Activated naive CD8-positive, alpha-beta T cell treated with anti-CD3 and anti-CD28 coated beads, Interleukin-2, amount 10 ng/mL, durations not matched to agents 7 days and 5 days (primary cell): ENCODE results near the gene LSM12. TPM values are rescaled to one million over a fixed set of nuclear protein-coding genes. Genes with fewer than 3 reads are reported as not detected.

ENCODE experiments used
- ATAC-seq: fragments of 150-1000 bp; cut with Tn5 transposase; one replicate; pipeline ENCODE4 v1.10.0; 2021; ENCODE audit warnings: low read depth, moderate library complexity
- POLR2A ChIA-PET: fragments of 350-600 bp; sonication (Branson Sonifier 250); formaldehyde crosslinking; loops from one replicate; lab custom pipeline; 2021; ENCODE audit warnings: antibody characterized with exemption; lab: Charles Lee
- DNase-seq: peaks from one replicate; pipeline ENCODE4 v3.0.0; 2021
- H3K27ac Mint-ChIP-seq: one replicate; pipeline ENCODE4 v1.8.0; 2022; ENCODE audit warnings: mild to moderate bottlenecking, mixed read lengths
- H3K27me3 Mint-ChIP-seq: one replicate; pipeline ENCODE4 v1.8.0; 2022; ENCODE audit warnings: mild to moderate bottlenecking, moderate library complexity, mixed read lengths
- H3K36me3 Mint-ChIP-seq: one replicate; pipeline ENCODE4 v1.8.0; 2021; ENCODE audit warnings: mild to moderate bottlenecking, mixed read lengths
- H3K4me1 Mint-ChIP-seq: one replicate; pipeline ENCODE4 v1.8.0; 2021; ENCODE audit warnings: mixed read lengths
- H3K4me3 Mint-ChIP-seq: one replicate; pipeline ENCODE4 v1.8.0; 2022; ENCODE audit warnings: mild to moderate bottlenecking, moderate library complexity, mixed read lengths
- H3K9me3 Mint-ChIP-seq: one replicate; pipeline ENCODE4 v1.8.0; 2021; ENCODE audit warnings: mixed read lengths
- total RNA-seq, 2 experiments: library from RNA; stranded (reverse); gene quantifications; one replicate each; pipeline ENCODE4 v1.2.3, GENCODE V29; 2021

LSM12 gene
- total RNA-seq, 2 experiments from 2014 or later: 46.9 to 51.4 TPM

- peaks cover 4% of the 10 kb centered on the region for H3K36me3 Mint-ChIP-seq
- ATAC-seq (no peak), DNase-seq (no peak)
- peaks cover 19% of the 10 kb centered on the region for H3K4me1 Mint-ChIP-seq
- no peak overlapping the region for H3K27ac Mint-ChIP-seq
- no peaks in the 10 kb centered on the region for H3K9me3 Mint-ChIP-seq
- peaks cover under 1% of the 10 kb centered on the region for H3K27me3 Mint-ChIP-seq
- no peak overlapping the region for H3K4me3 Mint-ChIP-seq
- POLR2A ChIA-PET: no interaction called here
These were observed 54.6 kb downstream of the LSM12 start for GRCh38 chr17:44011876-44012275.

- POLR2A ChIA-PET: no interaction called here
- H3K36me3 Mint-ChIP-seq: peaks cover 4% of the 10 kb centered on the region
- H3K27me3 Mint-ChIP-seq: peaks cover 5% of the 10 kb centered on the region
- DNase-seq (no peak), ATAC-seq (no peak)
- no peak overlapping the region for H3K27ac Mint-ChIP-seq
- peaks cover 23% of the 10 kb centered on the region for H3K4me1 Mint-ChIP-seq
- H3K4me3 Mint-ChIP-seq: no peak overlapping the region
- no peaks in the 10 kb centered on the region for H3K9me3 Mint-ChIP-seq
These were observed 55.4 kb downstream of the LSM12 start for GRCh38 chr17:44010966-44011647.

- H3K27me3 Mint-ChIP-seq: peaks cover 26% of the 10 kb centered on the region
- peak overlapping the region; percentile 88 for H3K4me3 Mint-ChIP-seq
- H3K27ac Mint-ChIP-seq: peak overlapping the region; percentile 57
- H3K9me3 Mint-ChIP-seq: no peaks in the 10 kb centered on the region
- peaks cover 2% of the 10 kb centered on the region for H3K36me3 Mint-ChIP-seq
- ATAC-seq: no peak
- POLR2A ChIA-PET: interaction anchor here (0.6 to 1.2 kb wide), 3 partner anchors 14 to 238 kb away, joined by 3 read pairs; no protein-coding TSS in a partner anchor
- DNase-seq: no peak
- H3K4me1 Mint-ChIP-seq: peaks cover 17% of the 10 kb centered on the region
These were observed 58.1 kb downstream of the LSM12 start for GRCh38 chr17:44008205-44008909.

GRCh38 chr17:44007346-44008204 lies 58.9 kb downstream of the LSM12 start:
- peaks cover 17% of the 10 kb centered on the region for H3K4me1 Mint-ChIP-seq

GRCh38 chr17:44006598-44007345 lies 59.7 kb downstream of the LSM12 start:
- POLR2A ChIA-PET: interaction anchor here (1.2 kb wide), 1 partner anchor 8 kb away, joined by 4 read pairs; the partner anchor contains the start of gene TMEM101
- ATAC-seq (peak; percentile 85), DNase-seq (peak; percentile 94)
- Mint-ChIP-seq H3K27me3 (peaks cover 28% of the 10 kb centered on the region), H3K9me3 (no peaks in the 10 kb centered on the region), H3K4me3 (peak overlapping the region; percentile 88), H3K36me3 (peaks cover 2% of the 10 kb centered on the region), H3K4me1 (peaks cover 17% of the 10 kb centered on the region), H3K27ac (peak overlapping the region; percentile 60)

More at GRCh38 chr17:44007346-44008204, 58.9 kb downstream of the LSM12 start:
- POLR2A ChIA-PET: interaction anchor here (0.6 kb wide), 1 partner anchor 239 kb away, joined by 3 read pairs; no protein-coding TSS in a partner anchor
- ATAC-seq (no peak), DNase-seq (no peak)
- H3K27ac Mint-ChIP-seq: peak overlapping the region; percentile 60
- H3K36me3 Mint-ChIP-seq: peaks cover 2% of the 10 kb centered on the region
- peaks cover 28% of the 10 kb centered on the region for H3K27me3 Mint-ChIP-seq
- peak overlapping the region; percentile 88 for H3K4me3 Mint-ChIP-seq
- no peaks in the 10 kb centered on the region for H3K9me3 Mint-ChIP-seq

- Mint-ChIP-seq H3K36me3 (no peaks in the 10 kb centered on the region), H3K4me1 (peaks cover 17% of the 10 kb centered on the region), H3K27ac (peak overlapping the region; percentile 39), H3K27me3 (peaks cover 28% of the 10 kb centered on the region), H3K4me3 (peak overlapping the region; percentile 88), H3K9me3 (no peaks in the 10 kb centered on the region)
- POLR2A ChIA-PET: interaction anchor here (1.2 kb wide), 1 partner anchor 9 kb away, joined by 4 read pairs; the partner anchor contains the start of gene TMEM101
- DNase-seq (no peak), ATAC-seq (peak; percentile 14)
These were observed 60.2 kb downstream of the LSM12 start for GRCh38 chr17:44006272-44006597.

- ATAC-seq (peak; percentile 7), DNase-seq (peak; percentile 59)
- H3K9me3 Mint-ChIP-seq: no peaks in the 10 kb centered on the region
- H3K4me3 Mint-ChIP-seq: peak overlapping the region; percentile 88
- H3K4me1 Mint-ChIP-seq: peaks cover 17% of the 10 kb centered on the region
- POLR2A ChIA-PET: interaction anchor here (1.2 kb wide), 1 partner anchor 9 kb away, joined by 4 read pairs; the partner anchor contains the start of gene TMEM101
- peaks cover 28% of the 10 kb centered on the region for H3K27me3 Mint-ChIP-seq
- H3K36me3 Mint-ChIP-seq: no peaks in the 10 kb centered on the region
- H3K27ac Mint-ChIP-seq: peak overlapping the region; percentile 39
These were observed 60.8 kb downstream of the LSM12 start for GRCh38 chr17:44005527-44006271.

- Mint-ChIP-seq H3K4me3 (peak overlapping the region; percentile 64), H3K27ac (no peak overlapping the region), H3K4me1 (peaks cover 17% of the 10 kb centered on the region), H3K27me3 (peaks cover 28% of the 10 kb centered on the region), H3K9me3 (no peaks in the 10 kb centered on the region), H3K36me3 (no peaks in the 10 kb centered on the region)
- no peak for ATAC-seq
- peak; percentile 54 for DNase-seq
- POLR2A ChIA-PET: interaction anchor here (1.2 kb wide), 1 partner anchor 10 kb away, joined by 4 read pairs; the partner anchor contains the start of gene TMEM101
These were observed 61.5 kb downstream of the LSM12 start for GRCh38 chr17:44004761-44005526.

GRCh38 chr17:44004077-44004760 lies 62.3 kb downstream of the LSM12 start, which contains the start of gene NAGS:
NAGS (plus strand) TSS chr17:44004622; CDS start chr17:44004664, 42 bp downstream.
- Mint-ChIP-seq H3K4me3 (peak within 1 kb of the TSS; percentile 64), H3K27me3 (peaks cover 33% of the 10 kb centered on the region), H3K27ac (no peak within 1 kb of the TSS), H3K36me3 (no peaks in the 10 kb centered on the region), H3K9me3 (no peaks in the 10 kb centered on the region), H3K4me1 (peaks cover 17% of the 10 kb centered on the region)
- ATAC-seq: no peak
- no peak for DNase-seq
- POLR2A ChIA-PET: interaction anchor here (0.6 kb wide), 1 partner anchor 688 kb away, joined by 5 read pairs; no protein-coding TSS in a partner anchor

GRCh38 chr17:44002141-44002848 lies 64.2 kb downstream of the LSM12 start:
- DNase-seq (no peak), ATAC-seq (no peak)
- Mint-ChIP-seq H3K9me3 (no peaks in the 10 kb centered on the region), H3K4me3 (no peak overlapping the region), H3K36me3 (no peaks in the 10 kb centered on the region), H3K27ac (no peak overlapping the region), H3K27me3 (peaks cover 43% of the 10 kb centered on the region), H3K4me1 (peaks cover 10% of the 10 kb centered on the region)
- POLR2A ChIA-PET: no interaction called here
